Measurements from ENCODE around the gene MAGEA4. TPM values are rescaled to one million over a fixed set of nuclear protein-coding genes. Genes with fewer than 3 reads are reported as not detected.
"Not testable (repeated sequence)": the region's sequence is repeated elsewhere in the genome, so short reads cannot be mapped to it uniquely, and the experiment has no call there.

The MAGEA4 gene
- total RNA-seq, 1 donor from 2014 or later = 0.23 TPM

DNA sequence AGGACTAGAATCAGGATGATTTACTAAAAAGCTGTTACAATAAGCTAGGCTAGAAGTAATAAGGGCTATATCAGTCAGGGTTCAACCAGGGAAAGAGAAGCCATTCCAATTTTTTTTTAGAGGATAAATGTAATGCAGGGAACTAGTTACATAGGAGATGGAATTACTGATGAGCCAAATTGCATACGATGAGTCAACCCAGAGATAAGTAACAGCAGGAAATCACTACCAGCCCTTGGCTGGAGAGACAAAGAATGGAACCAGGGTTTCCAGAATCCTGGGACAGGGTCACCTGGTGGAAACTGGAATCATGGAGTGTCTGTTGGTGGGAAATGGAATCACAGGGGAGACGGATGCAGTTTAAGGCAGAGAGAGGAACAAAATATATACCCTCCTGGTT lies 13.1 kb upstream of the MAGEA4 start:
- Mint-ChIP-seq H3K4me1 (ENCODE audit: unreplicated experiment) (no peaks in the 10 kb centered on the region), H3K27me3 (ENCODE audit: unreplicated experiment) (no peaks in the 10 kb centered on the region), H3K27ac (ENCODE audit: unreplicated experiment) (no peak overlapping the region), H3K4me3 (ENCODE audit: unreplicated experiment) (no peak overlapping the region), H3K36me3 (ENCODE audit: low read depth, unreplicated experiment) (no peaks in the 10 kb centered on the region), H3K9me3 (ENCODE audit: unreplicated experiment) (no peaks in the 10 kb centered on the region)
- no peak for DNase-seq (ENCODE audit: low spot score)
- TF ChIP-seq, protein P1, sequence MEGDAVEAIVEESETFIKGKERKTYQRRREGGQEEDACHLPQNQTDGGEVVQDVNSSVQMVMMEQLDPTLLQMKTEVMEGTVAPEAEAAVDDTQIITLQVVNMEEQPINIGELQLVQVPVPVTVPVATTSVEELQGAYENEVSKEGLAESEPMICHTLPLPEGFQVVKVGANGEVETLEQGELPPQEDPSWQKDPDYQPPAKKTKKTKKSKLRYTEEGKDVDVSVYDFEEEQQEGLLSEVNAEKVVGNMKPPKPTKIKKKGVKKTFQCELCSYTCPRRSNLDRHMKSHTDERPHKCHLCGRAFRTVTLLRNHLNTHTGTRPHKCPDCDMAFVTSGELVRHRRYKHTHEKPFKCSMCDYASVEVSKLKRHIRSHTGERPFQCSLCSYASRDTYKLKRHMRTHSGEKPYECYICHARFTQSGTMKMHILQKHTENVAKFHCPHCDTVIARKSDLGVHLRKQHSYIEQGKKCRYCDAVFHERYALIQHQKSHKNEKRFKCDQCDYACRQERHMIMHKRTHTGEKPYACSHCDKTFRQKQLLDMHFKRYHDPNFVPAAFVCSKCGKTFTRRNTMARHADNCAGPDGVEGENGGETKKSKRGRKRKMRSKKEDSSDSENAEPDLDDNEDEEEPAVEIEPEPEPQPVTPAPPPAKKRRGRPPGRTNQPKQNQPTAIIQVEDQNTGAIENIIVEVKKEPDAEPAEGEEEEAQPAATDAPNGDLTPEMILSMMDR (IDR thresholded peaks at IDR 0.05; ENCODE audit: unreplicated experiment) = no peak

DNA sequence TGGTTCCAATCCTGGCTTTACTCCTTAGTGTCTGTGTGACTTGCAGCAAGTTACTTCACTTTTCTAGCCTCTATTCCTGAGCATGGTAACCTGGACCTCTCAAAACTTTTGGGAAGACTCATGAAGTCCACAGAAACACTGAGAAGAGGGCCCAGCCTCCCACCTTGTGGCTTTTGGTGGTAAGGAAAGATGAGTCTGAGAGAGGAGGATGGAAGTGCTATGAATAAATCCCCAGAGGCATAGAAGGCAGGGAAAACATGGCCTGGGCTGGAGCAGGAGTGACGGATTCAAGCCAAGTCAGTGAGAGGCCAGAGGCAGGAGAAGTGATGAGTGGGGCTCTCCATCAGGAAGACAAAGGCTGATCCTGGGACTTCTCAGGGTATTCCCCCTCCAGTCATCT lies 10.9 kb upstream of the MAGEA4 start:
- H3K9me3 Mint-ChIP-seq (ENCODE audit: unreplicated experiment) = no peaks in the 10 kb centered on the region
- TF ChIP-seq, protein P1 (IDR thresholded peaks at IDR 0.05; ENCODE audit: unreplicated experiment) = no peak
- no peaks in the 10 kb centered on the region for H3K36me3 Mint-ChIP-seq (ENCODE audit: low read depth, unreplicated experiment)
- no peak overlapping the region for H3K27ac Mint-ChIP-seq (ENCODE audit: unreplicated experiment)
- no peaks in the 10 kb centered on the region for H3K4me1 Mint-ChIP-seq (ENCODE audit: unreplicated experiment)
- DNase-seq (ENCODE audit: low spot score) = no peak
- H3K4me3 Mint-ChIP-seq (ENCODE audit: unreplicated experiment) = no peak overlapping the region
- no peaks in the 10 kb centered on the region for H3K27me3 Mint-ChIP-seq (ENCODE audit: unreplicated experiment)

DNA sequence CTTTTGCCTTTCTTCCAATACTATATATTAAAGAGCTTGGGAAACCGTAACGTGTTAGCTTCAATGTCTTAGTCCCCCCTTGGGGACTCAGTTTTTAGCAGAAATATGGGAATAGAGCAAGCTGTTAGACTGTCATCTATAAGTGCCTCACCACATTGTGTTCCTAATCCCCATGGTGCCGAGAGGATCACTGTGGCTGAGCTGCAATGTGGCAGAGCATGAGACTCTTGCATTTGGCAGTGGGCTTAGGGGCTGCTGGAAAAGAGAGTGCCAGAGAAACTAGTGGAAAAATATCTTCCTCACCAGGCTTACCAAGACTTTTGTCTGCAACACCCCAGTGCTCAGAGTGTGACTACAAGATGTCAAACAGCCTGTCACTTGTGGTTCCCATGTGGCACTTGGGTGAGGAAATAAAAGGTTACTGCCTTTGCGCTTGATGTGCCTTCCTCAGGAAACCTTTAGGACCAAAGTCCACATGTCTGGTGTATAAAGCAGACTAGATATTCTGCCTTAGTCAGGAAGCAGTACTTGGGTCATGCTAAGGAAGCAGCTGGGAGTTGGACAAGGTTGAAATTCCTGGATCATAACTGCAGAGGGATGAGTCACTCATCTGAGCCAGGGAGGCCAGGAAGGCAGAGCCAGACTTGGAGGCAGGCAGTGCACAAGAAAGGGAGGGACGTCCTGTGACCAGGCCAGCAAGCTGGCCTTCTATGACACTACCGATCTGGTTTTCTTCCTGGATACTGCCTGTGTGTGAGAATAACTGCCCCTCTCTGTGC lies 9.7 kb upstream of the MAGEA4 start:
- no peaks in the 10 kb centered on the region for H3K9me3 Mint-ChIP-seq (ENCODE audit: unreplicated experiment)
- no peak overlapping the region for H3K27ac Mint-ChIP-seq (ENCODE audit: unreplicated experiment)
- no peaks in the 10 kb centered on the region for H3K36me3 Mint-ChIP-seq (ENCODE audit: low read depth, unreplicated experiment)
- DNase-seq (ENCODE audit: low spot score) = peak; percentile 4
- no peak overlapping the region for H3K4me3 Mint-ChIP-seq (ENCODE audit: unreplicated experiment)
- TF ChIP-seq, protein P1 (IDR thresholded peaks at IDR 0.05; ENCODE audit: unreplicated experiment) = no peak
- H3K27me3 Mint-ChIP-seq (ENCODE audit: unreplicated experiment) = no peaks in the 10 kb centered on the region
- H3K4me1 Mint-ChIP-seq (ENCODE audit: unreplicated experiment) = no peaks in the 10 kb centered on the region

DNA sequence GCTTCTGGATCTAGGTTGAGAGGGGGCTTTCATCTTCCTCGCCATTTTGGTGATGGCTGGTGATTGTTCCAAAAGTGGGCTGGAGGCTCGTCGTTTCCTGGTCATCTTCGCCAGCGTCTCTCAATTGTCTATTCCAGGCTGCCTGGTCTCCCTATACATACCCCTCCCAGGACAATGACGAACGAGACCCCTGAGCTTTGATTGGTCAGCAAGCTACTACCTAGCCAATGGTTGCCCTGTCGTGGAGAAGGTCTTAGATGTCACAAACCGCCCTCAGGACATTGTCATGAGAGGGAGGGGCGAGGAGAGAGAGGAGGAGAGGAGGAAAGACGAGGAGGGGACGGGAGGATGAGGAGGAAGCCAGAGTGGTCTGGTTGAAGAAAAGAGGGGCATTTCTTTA lies 7.7 kb upstream of the MAGEA4 start:
- Mint-ChIP-seq H3K36me3 (ENCODE audit: low read depth, unreplicated experiment) (no peaks in the 10 kb centered on the region), H3K4me1 (ENCODE audit: unreplicated experiment) (no peaks in the 10 kb centered on the region), H3K9me3 (ENCODE audit: unreplicated experiment) (no peaks in the 10 kb centered on the region), H3K27me3 (ENCODE audit: unreplicated experiment) (no peaks in the 10 kb centered on the region), H3K27ac (ENCODE audit: unreplicated experiment) (no peak overlapping the region), H3K4me3 (ENCODE audit: unreplicated experiment) (no peak overlapping the region)
- no peak for DNase-seq (ENCODE audit: low spot score)
- TF ChIP-seq, protein P1 (IDR thresholded peaks at IDR 0.05; ENCODE audit: unreplicated experiment) = no peak

DNA sequence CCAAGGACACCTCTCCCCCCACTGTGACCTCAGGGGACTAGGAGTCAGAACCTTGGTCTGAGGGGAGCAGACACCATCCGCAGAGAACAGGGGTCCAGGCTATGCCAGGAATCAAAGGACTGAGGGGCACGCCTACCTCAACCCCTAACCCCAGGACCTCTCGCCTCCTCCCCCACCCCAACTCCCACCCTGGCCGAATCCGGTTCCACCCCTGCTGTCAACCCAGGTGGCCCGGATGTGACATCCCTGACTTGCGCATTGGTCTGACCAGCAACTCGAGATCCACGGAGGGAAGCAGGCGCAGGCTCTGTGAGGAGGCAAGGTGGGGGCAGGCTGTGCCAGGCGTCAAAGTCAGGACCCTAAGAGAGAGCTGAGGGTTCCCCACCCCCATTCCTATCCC lies 468 bp upstream of the MAGEA4 start:
- TF ChIP-seq, protein P1 (IDR thresholded peaks at IDR 0.05; ENCODE audit: unreplicated experiment) = no peak
- Mint-ChIP-seq H3K4me3 (ENCODE audit: unreplicated experiment) (no peak overlapping the region), H3K27ac (ENCODE audit: unreplicated experiment) (no peak overlapping the region), H3K36me3 (ENCODE audit: low read depth, unreplicated experiment) (no peaks in the 10 kb centered on the region), H3K9me3 (ENCODE audit: unreplicated experiment) (no peaks in the 10 kb centered on the region), H3K4me1 (ENCODE audit: unreplicated experiment) (no peaks in the 10 kb centered on the region), H3K27me3 (ENCODE audit: unreplicated experiment) (no peaks in the 10 kb centered on the region)
- no peak for DNase-seq (ENCODE audit: low spot score)

DNA sequence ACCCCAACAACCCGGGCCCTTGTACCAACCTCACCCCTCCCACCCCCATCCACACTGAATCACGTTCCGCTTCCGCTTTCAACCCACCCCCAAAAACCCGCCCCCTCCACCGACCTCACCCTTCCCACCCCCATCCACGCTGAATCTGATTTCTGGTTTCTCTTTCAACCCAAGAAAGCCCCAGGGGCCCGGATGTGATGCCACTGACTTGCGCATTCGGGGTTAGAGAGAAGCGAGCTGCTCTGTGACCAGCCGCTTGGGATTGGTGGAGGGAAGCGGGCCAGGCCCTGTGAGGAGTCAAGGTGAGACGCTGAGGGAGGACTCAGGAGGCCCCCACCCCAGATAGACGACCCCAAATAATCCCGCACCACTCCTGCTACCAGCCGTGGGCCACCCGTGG lies 6.0 kb downstream of the MAGEA4 start:
- H3K4me3 Mint-ChIP-seq (ENCODE audit: unreplicated experiment); H3K9me3 Mint-ChIP-seq (ENCODE audit: unreplicated experiment); H3K4me1 Mint-ChIP-seq (ENCODE audit: unreplicated experiment); H3K27me3 Mint-ChIP-seq (ENCODE audit: unreplicated experiment); H3K36me3 Mint-ChIP-seq (ENCODE audit: low read depth, unreplicated experiment); DNase-seq (ENCODE audit: low spot score); H3K27ac Mint-ChIP-seq (ENCODE audit: unreplicated experiment): not testable (repeated sequence)
